ENCODE measurements around the gene SNRK.

SNRK gene

GRCh38 chr3:43347774-43348173 lies 61.4 kb downstream of the SNRK start:
- Histone ChIP-seq H3K9me3 (ENCODE audit: severe bottlenecking) (no peaks in the 10 kb centered on the region), H3K27me3 (ENCODE audit: insufficient read depth, low read depth, severe bottlenecking) (no peaks in the 10 kb centered on the region), H3K4me3 (ENCODE audit: low read depth, low read length) (no peak overlapping the region), H3K36me3 (peaks cover 34% of the 10 kb centered on the region), H3K27ac (no peak overlapping the region)
- no peak for DNase-seq
- TF ChIP-seq CTCF (IDR thresholded peaks at IDR 0.05; ENCODE audit: low read depth, low read length): no peak

- Histone ChIP-seq H3K9me3 (ENCODE audit: severe bottlenecking) (no peaks in the 10 kb centered on the region), H3K36me3 (peaks cover 30% of the 10 kb centered on the region), H3K27me3 (ENCODE audit: insufficient read depth, low read depth, severe bottlenecking) (no peaks in the 10 kb centered on the region), H3K4me3 (ENCODE audit: low read depth, low read length) (no peak overlapping the region), H3K27ac (no peak overlapping the region)
- no peak for TF ChIP-seq CTCF (IDR thresholded peaks at IDR 0.05; ENCODE audit: low read depth, low read length)
- no peak for DNase-seq
These were observed 62.0 kb downstream of the SNRK start for GRCh38 chr3:43348350-43348749.

- Histone ChIP-seq H3K36me3 (peaks cover 30% of the 10 kb centered on the region), H3K27ac (no peak overlapping the region), H3K9me3 (ENCODE audit: severe bottlenecking) (no peaks in the 10 kb centered on the region), H3K4me3 (ENCODE audit: low read depth, low read length) (no peak overlapping the region), H3K27me3 (ENCODE audit: insufficient read depth, low read depth, severe bottlenecking) (no peaks in the 10 kb centered on the region)
- DNase-seq: no peak
- TF ChIP-seq CTCF (IDR thresholded peaks at IDR 0.05; ENCODE audit: low read depth, low read length): no peak
These were observed 62.7 kb downstream of the SNRK start for GRCh38 chr3:43348852-43349574.

GRCh38 chr3:43349716-43350115 lies 63.4 kb downstream of the SNRK start:
- TF ChIP-seq CTCF (IDR thresholded peaks at IDR 0.05; ENCODE audit: low read depth, low read length): no peak
- DNase-seq: no peak
- H3K36me3 ChIP-seq: peaks cover 30% of the 10 kb centered on the region
- no peak overlapping the region for H3K27ac ChIP-seq
- no peak overlapping the region for H3K4me3 ChIP-seq (ENCODE audit: low read depth, low read length)
- H3K27me3 ChIP-seq (ENCODE audit: insufficient read depth, low read depth, severe bottlenecking): no peaks in the 10 kb centered on the region
- H3K9me3 ChIP-seq (ENCODE audit: severe bottlenecking): no peaks in the 10 kb centered on the region

- no peak for DNase-seq
- no peak overlapping the region for H3K4me3 ChIP-seq (ENCODE audit: low read depth, low read length)
- H3K9me3 ChIP-seq (ENCODE audit: severe bottlenecking): peaks cover 5% of the 10 kb centered on the region
- no peaks in the 10 kb centered on the region for H3K27me3 ChIP-seq (ENCODE audit: insufficient read depth, low read depth, severe bottlenecking)
- no peak overlapping the region for H3K27ac ChIP-seq
- TF ChIP-seq CTCF (IDR thresholded peaks at IDR 0.05; ENCODE audit: low read depth, low read length): no peak
- peaks cover 16% of the 10 kb centered on the region for H3K36me3 ChIP-seq
These were observed 67.1 kb downstream of the SNRK start for GRCh38 chr3:43353393-43353792.

Data from WERI-Rb-1 (cell line).